ENCODE data around the gene KIZ.

KIZ gene

DNA sequence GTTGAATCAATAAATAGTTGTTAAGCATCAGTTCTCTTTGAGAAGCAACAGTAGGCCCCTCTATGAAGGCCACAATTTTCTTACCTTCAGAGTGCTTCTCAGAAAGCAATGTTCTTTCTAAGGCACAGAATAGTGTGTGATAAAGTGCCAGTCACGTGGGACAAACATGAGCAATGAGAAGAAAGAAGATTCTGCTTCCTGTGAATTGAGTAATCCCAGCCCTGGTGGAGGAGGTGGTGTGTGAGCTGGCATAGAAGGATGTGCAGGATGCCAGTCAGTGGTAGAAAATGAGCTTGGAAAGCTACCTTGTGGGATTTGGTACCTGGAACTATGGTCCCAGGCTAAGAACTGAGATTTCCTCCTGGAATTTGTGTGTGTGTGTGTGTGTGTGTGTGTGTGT is 21.7 kb downstream of the KIZ start:
- DNase-seq (ENCODE audit: low read depth): no peak
- H3K4me3 ChIP-seq (ENCODE audit: low read depth, low read length): no peak overlapping the region
- TF ChIP-seq, protein P1, sequence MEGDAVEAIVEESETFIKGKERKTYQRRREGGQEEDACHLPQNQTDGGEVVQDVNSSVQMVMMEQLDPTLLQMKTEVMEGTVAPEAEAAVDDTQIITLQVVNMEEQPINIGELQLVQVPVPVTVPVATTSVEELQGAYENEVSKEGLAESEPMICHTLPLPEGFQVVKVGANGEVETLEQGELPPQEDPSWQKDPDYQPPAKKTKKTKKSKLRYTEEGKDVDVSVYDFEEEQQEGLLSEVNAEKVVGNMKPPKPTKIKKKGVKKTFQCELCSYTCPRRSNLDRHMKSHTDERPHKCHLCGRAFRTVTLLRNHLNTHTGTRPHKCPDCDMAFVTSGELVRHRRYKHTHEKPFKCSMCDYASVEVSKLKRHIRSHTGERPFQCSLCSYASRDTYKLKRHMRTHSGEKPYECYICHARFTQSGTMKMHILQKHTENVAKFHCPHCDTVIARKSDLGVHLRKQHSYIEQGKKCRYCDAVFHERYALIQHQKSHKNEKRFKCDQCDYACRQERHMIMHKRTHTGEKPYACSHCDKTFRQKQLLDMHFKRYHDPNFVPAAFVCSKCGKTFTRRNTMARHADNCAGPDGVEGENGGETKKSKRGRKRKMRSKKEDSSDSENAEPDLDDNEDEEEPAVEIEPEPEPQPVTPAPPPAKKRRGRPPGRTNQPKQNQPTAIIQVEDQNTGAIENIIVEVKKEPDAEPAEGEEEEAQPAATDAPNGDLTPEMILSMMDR (IDR thresholded peaks at IDR 0.05; ENCODE audit: insufficient read depth, low read depth, low read length, missing control alignments): no peak

DNA sequence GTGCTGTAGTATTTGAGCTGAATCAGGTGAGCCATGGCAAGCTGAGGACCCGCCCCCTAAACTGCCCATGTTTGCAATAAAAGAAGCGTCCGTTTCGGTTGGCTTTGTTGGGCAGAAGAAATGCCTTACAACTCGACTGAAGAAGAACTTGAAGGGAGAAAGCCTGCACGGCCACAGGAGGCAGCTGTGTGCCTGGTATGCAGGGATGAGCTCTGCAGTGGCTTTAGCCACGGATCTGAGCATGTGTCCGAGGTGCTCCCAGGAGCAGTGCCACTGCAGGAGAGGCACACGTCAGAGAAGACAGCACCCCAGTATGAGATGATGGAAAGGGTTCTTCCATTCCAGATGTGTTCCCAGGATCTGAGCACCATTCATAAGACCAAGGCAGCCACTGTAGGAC is 23.5 kb downstream of the KIZ start:
- no peak for DNase-seq (ENCODE audit: low read depth)
- no peak overlapping the region for H3K4me3 ChIP-seq (ENCODE audit: low read depth, low read length)
- TF ChIP-seq, protein P1 (IDR thresholded peaks at IDR 0.05; ENCODE audit: insufficient read depth, low read depth, low read length, missing control alignments): no peak

DNA sequence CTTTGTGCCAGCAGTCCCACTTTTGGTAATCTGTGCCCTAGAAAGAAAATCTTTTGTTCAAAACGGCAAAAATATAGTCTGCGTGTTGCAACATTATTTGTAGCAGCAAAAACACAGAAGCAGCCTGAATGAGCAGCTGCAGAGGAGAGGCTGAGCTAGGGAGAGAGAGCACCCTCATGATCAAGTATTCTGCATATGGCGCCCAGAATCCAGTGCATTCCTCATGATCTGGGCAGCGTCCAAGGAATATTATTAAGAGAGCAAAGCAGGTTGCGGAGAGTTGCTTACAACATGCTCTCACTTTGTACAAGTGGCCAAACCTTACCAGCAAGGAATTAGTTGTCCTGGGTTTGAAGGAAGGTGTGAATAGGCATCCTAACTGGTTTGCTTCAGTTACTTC is 25.9 kb downstream of the KIZ start:
- no peak overlapping the region for H3K4me3 ChIP-seq (ENCODE audit: low read depth, low read length)
- TF ChIP-seq, protein P1 (IDR thresholded peaks at IDR 0.05; ENCODE audit: insufficient read depth, low read depth, low read length, missing control alignments): no peak
- DNase-seq (ENCODE audit: low read depth): no peak

DNA sequence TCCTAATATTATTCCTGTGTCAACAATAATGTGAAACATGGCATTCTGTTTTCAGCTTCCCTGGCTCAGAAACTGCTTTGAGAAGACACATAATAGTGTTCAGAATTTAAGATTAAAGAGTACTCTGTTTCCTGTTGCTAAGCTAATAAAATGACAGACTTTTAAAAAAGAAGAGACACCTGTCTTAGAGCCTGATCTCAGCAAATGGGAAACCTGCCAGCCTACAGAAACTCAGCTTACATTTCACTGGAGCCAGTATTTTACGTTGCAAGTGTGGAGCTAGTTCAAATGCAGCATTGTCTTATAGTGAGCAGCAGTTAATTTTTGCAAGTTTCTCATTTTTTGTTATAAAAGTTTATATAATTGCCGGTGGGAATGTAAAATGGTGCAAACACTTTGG is 28.8 kb downstream of the KIZ start:
- no peak overlapping the region for H3K4me3 ChIP-seq (ENCODE audit: low read depth, low read length)
- DNase-seq (ENCODE audit: low read depth): no peak
- TF ChIP-seq, protein P1 (IDR thresholded peaks at IDR 0.05; ENCODE audit: insufficient read depth, low read depth, low read length, missing control alignments): no peak

DNA sequence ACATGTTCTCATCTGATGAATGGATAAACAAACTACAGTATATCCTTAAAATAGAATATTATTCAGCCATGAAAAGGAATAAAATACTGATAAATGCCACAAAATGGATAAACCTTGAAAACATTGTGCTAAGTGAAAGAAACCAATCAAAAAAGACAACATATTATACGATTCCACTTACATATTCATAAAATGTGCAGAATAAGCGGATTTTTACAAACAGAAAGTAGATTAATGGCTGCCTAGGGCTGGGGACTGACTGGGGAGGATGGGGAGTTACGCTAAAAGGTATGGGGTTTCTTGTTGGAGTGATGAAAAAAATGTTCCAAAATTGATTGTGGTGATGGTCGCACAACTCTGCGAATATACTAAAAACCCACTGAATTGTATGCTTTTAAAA is 29.4 kb downstream of the KIZ start:
- TF ChIP-seq, protein P1 (IDR thresholded peaks at IDR 0.05; ENCODE audit: insufficient read depth, low read depth, low read length, missing control alignments): no peak
- no peak overlapping the region for H3K4me3 ChIP-seq (ENCODE audit: low read depth, low read length)
- DNase-seq (ENCODE audit: low read depth): no peak

DNA sequence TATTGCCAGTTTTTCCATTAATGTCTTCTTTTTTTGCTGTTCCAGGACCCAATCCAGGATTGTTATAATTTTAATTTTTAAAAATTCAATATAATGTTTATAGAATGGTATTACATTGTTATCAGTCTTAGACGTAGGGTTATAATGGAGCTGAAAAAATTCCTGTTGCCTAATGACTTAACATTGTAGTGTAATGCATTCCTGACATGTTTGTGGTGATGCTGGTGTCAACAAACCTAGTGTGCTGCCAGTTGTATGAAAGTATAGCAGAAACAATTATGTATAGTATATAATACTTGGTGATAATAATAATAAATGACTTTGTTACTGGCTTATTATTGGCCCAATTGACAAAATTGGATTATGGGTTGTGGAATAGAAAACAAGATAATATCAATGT is 30.4 kb downstream of the KIZ start:
- TF ChIP-seq, protein P1 (IDR thresholded peaks at IDR 0.05; ENCODE audit: insufficient read depth, low read depth, low read length, missing control alignments): no peak
- H3K4me3 ChIP-seq (ENCODE audit: low read depth, low read length): no peak overlapping the region
- DNase-seq (ENCODE audit: low read depth): no peak

DNA sequence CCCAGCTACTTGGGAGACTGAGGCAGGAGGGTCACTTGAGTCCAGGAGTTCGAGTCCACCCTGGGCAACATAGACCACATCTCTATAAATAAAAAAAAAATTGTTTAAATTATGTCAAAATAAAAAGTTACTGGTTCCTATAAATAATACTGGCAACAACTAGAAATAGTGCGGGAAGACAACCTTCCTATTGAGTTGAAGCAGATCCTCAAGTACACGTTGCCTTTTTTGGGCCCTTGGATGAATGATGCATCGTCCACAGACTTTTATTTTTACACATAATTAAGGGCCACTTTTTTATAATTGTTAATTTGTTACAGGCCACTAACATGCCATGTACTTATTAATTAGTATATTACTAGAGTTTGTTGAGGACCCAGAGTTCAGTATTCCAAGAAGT is 31.1 kb downstream of the KIZ start:
- H3K4me3 ChIP-seq (ENCODE audit: low read depth, low read length): no peak overlapping the region
- no peak for DNase-seq (ENCODE audit: low read depth)
- TF ChIP-seq, protein P1 (IDR thresholded peaks at IDR 0.05; ENCODE audit: insufficient read depth, low read depth, low read length, missing control alignments): no peak
